Liver (tissue), 9 donors: ENCODE data around the gene IGSF6. TPM values are rescaled to one million over a fixed set of nuclear protein-coding genes. Genes with fewer than 3 reads are reported as not detected.

Experiments used
- DNase-seq: peaks from one replicate; pipeline ENCODE4 v3.0.0-alpha.2; 2017; ENCODE audit warnings: low spot score
- H3K27ac ChIP-seq, 2 donors: one replicate each; pipeline ENCODE4 v1.7.0; 2013; ENCODE audit warnings: inconsistent platforms in 2 of 2, low read length in 2 of 2, control low read depth in 1 of 2, low read depth in 1 of 2, mild to moderate bottlenecking in 1 of 2
- H3K27me3 ChIP-seq, 4 donors: one replicate each; pipeline versions ENCODE4 v1.6.1 to v1.7.0; 2013; ENCODE audit warnings: low read length in 3 of 4, inconsistent platforms in 1 of 4, mild to moderate bottlenecking in 1 of 4, moderate library complexity in 1 of 4; ENCODE audit not compliant: control insufficient read depth in 4 of 4, insufficient read depth in 4 of 4
- H3K36me3 ChIP-seq, 4 donors: one replicate each; pipeline versions ENCODE4 v1.6.1 to v1.7.0; 2013; ENCODE audit warnings: low read length in 3 of 4, mild to moderate bottlenecking in 3 of 4, low read depth in 1 of 4, moderate library complexity in 1 of 4; ENCODE audit not compliant: control insufficient read depth in 4 of 4, insufficient read depth in 3 of 4
- H3K4me1 ChIP-seq, 4 donors: one replicate each; pipeline versions ENCODE4 v1.6.1 to v1.7.0; 2013; ENCODE audit warnings: low read length in 3 of 4, mild to moderate bottlenecking in 3 of 4, moderate library complexity in 1 of 4; ENCODE audit not compliant: control insufficient read depth in 4 of 4, insufficient read depth in 4 of 4
- H3K4me3 ChIP-seq, 3 donors: one replicate each; pipeline versions ENCODE4 v1.6.1 to v1.7.0; 2013; ENCODE audit warnings: low read length in 3 of 3, control low read depth in 1 of 3, low read depth in 1 of 3, mild to moderate bottlenecking in 1 of 3
- H3K9ac ChIP-seq, 2 donors: one replicate each; pipeline ENCODE4 v1.7.0; 2013; ENCODE audit warnings: low read length in 2 of 2, mild to moderate bottlenecking in 2 of 2, moderate library complexity in 2 of 2, control low read depth in 1 of 2, low read depth in 1 of 2
- H3K9me3 ChIP-seq, 4 donors: one replicate each; pipeline versions ENCODE4 v1.6.1 to v1.7.0; 2013; ENCODE audit warnings: low read length in 3 of 4; ENCODE audit not compliant: control insufficient read depth in 4 of 4
- FOXA1 ChIP-seq: IDR thresholded peaks from 2 replicates; pipeline ENCODE4 v1.6.1; 2016; ENCODE audit warnings: antibody characterized with exemption
- GABPA ChIP-seq, 2 donors: IDR thresholded peaks in 1 of 2; conservative IDR thresholded peaks in 1 of 2; 2 replicates each; pipeline ENCODE4 v1.6.1; 2016; ENCODE audit warnings: antibody characterized with exemption in 2 of 2, mild to moderate bottlenecking in 1 of 2, moderate library complexity in 1 of 2
- HNF4A ChIP-seq, 2 donors: conservative IDR thresholded peaks; 2 replicates each; pipeline ENCODE4 v1.6.1; 2016; ENCODE audit warnings: antibody characterized with exemption in 2 of 2, mild to moderate bottlenecking in 2 of 2
- HNF4G ChIP-seq: IDR thresholded peaks from 2 replicates; pipeline ENCODE4 v1.6.1; 2016; ENCODE audit warnings: antibody characterized with exemption
- JUND ChIP-seq, 2 donors: IDR thresholded peaks; 2 replicates each; pipeline ENCODE4 v1.6.1; 2016; ENCODE audit warnings: antibody characterized with exemption in 2 of 2
- NR2F2 ChIP-seq: IDR thresholded peaks from 2 replicates; pipeline ENCODE4 v1.6.1; 2016; ENCODE audit warnings: antibody characterized with exemption
- RAD21 ChIP-seq, 2 donors: IDR thresholded peaks; 2 replicates each; pipeline ENCODE4 v1.6.1; 2016; ENCODE audit warnings: antibody characterized with exemption in 2 of 2, mild to moderate bottlenecking in 2 of 2
- RXRA ChIP-seq, 2 donors: IDR thresholded peaks; 2 replicates each; pipeline ENCODE4 v1.6.1; 2017 to 2018; ENCODE audit warnings: antibody characterized with exemption in 2 of 2, mild to moderate bottlenecking in 1 of 2
- SP1 ChIP-seq: IDR thresholded peaks from 2 replicates; pipeline ENCODE4 v1.6.1; 2018; ENCODE audit warnings: antibody characterized with exemption, mild to moderate bottlenecking
- YY1 ChIP-seq: IDR thresholded peaks from 2 replicates; pipeline ENCODE4 v1.6.1; 2016; ENCODE audit warnings: antibody characterized with exemption, mild to moderate bottlenecking
- WGBS: extraction: QIAGEN DNeasy Blood & Tissue Kit; methylation state at CpG from one replicate; pipeline ENCODE4 v1.1.7; 2013; 5-methylcytosine and 5-hydroxymethylcytosine counted together
- polyA plus RNA-seq, 2 donors: library from polyadenylated mRNA; stranded (reverse) in 1 of 2; unstranded in 1 of 2; fragments of 200-250 nt in 1 of 2; fragments of >200 nt in 1 of 2; fragmentation: Nextera tagmentation in 1 of 2; extraction: Ambion mirVana in 1 of 2; gene quantifications; one replicate each; pipeline versions ENCODE4 v1.2.1 to v1.2.3, GENCODE V29; 2013 to 2015
- total RNA-seq, 2 donors: library from RNA; depleted of rRNA; stranded (reverse); fragments of >200 nt; gene quantifications; one replicate each; pipeline ENCODE4 v1.2.3, GENCODE V29; 2014
- TF ChIP-seq, protein P1 (sequence below): IDR thresholded peaks from 2 replicates; pipeline ENCODE4 v1.6.1; 2016; ENCODE audit warnings: antibody characterized with exemption
- TF ChIP-seq, protein P2 (sequence below): IDR thresholded peaks from 2 replicates; pipeline ENCODE4 v1.6.1; 2016; ENCODE audit warnings: antibody characterized with exemption
- TF ChIP-seq, protein P3 (sequence below): IDR thresholded peaks from 2 replicates; pipeline ENCODE4 v1.6.1; 2016; ENCODE audit warnings: antibody characterized with exemption, mild to moderate bottlenecking
- TF ChIP-seq, protein P4 (sequence below): fragments of 150-350 bp; IDR thresholded peaks from 2 replicates; pipeline ENCODE4 v1.5.1; 2017; ENCODE audit warnings: improper control_type of control experiment, low read depth, low read length; ENCODE audit not compliant: missing input control
- TF ChIP-seq, protein P5 (sequence below): IDR thresholded peaks from 2 replicates; pipeline ENCODE4 v1.6.1; 2016; ENCODE audit warnings: antibody characterized with exemption
- donor health status: healthy.
- donor health status: healthy.
- donor health status: healthy.
- donor health status: healthy.
- donor health status: healthy.

The IGSF6 gene
- total and polyA plus RNA-seq, 4 donors: 2.6 to 27.3 (median 5.4) TPM

DNA sequence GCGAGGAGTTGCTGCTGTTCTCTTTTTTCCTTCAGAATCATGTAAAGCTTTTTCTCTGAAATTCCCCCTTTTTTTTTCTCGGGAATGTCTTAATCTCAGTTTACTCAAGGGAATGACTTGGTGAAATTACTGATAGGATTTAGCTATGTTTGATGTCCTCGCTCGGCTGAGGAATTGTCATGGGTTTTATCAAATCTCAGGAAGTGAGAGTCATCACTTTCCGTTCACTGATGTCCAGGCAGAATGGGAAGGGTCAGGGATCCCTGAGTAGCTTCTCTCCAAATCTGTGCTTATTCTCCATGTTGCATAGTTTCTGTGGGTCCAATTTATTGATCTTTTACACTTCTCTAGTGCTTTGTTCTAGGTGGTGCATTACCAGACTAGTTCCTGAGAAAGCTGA, 6.3 kb downstream of the IGSF6 start:
- no peak for DNase-seq
- WGBS: 72% methylated on average over 5 of the region's 5 CpGs
- H3K9ac ChIP-seq: peak overlapping the region; percentile 3 to 74
- peaks cover 0 to 8% (median under 1%) of the 10 kb centered on the region in 4 donors for H3K36me3 ChIP-seq
- H3K4me3 ChIP-seq: no peak overlapping the region
- peak overlapping the region; percentile 61 to 73 for H3K27ac ChIP-seq
- H3K4me1 ChIP-seq: peaks cover 0 to 6% (median under 1%) of the 10 kb centered on the region in 4 donors
- H3K27me3 ChIP-seq: no peaks in the 10 kb centered on the region
- no peaks in the 10 kb centered on the region for H3K9me3 ChIP-seq
- TF ChIP-seq, protein P1, sequence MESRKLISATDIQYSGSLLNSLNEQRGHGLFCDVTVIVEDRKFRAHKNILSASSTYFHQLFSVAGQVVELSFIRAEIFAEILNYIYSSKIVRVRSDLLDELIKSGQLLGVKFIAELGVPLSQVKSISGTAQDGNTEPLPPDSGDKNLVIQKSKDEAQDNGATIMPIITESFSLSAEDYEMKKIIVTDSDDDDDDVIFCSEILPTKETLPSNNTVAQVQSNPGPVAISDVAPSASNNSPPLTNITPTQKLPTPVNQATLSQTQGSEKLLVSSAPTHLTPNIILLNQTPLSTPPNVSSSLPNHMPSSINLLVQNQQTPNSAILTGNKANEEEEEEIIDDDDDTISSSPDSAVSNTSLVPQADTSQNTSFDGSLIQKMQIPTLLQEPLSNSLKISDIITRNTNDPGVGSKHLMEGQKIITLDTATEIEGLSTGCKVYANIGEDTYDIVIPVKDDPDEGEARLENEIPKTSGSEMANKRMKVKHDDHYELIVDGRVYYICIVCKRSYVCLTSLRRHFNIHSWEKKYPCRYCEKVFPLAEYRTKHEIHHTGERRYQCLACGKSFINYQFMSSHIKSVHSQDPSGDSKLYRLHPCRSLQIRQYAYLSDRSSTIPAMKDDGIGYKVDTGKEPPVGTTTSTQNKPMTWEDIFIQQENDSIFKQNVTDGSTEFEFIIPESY: no peak
- TF ChIP-seq, protein P2, sequence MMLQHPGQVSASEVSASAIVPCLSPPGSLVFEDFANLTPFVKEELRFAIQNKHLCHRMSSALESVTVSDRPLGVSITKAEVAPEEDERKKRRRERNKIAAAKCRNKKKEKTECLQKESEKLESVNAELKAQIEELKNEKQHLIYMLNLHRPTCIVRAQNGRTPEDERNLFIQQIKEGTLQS: no peak
- no peak for TF ChIP-seq RAD21 (IDR thresholded peaks at IDR 0.05)

DNA sequence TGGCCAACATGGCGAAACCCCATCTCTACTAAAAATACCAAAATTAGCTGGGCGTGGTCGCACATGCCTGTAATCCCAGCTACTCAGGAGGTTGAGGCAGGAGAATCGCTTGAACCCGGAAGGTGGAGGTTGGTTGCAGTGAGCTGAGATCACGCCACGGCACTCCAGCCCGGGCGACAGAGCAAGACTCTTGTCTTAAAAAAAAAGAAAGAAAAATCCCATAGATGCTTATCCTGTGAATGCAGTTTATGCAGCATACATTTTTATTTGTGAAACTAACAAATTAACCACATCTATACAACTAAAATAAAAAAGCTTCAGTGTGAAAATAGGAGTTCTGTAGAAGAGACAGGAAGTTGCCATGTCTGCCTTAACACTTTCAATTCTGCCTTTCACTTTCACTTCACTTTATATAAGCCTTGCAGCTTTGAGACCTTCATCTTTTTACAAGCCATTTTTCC, 7.1 kb downstream of the IGSF6 start:
- Histone ChIP-seq H3K9me3 (no peaks in the 10 kb centered on the region), H3K27me3 (no peaks in the 10 kb centered on the region), H3K4me1 (peaks cover 0 to 6% (median 2%) of the 10 kb centered on the region in 4 donors), H3K27ac (peak overlapping the region; percentile 61 to 73), H3K4me3 (peak overlapping the region in 1 of 3 donors; percentile 12), H3K9ac (peak overlapping the region; percentile 3 to 74), H3K36me3 (peaks cover 0 to 8% (median under 1%) of the 10 kb centered on the region in 4 donors)
- TF ChIP-seq, protein P3, sequence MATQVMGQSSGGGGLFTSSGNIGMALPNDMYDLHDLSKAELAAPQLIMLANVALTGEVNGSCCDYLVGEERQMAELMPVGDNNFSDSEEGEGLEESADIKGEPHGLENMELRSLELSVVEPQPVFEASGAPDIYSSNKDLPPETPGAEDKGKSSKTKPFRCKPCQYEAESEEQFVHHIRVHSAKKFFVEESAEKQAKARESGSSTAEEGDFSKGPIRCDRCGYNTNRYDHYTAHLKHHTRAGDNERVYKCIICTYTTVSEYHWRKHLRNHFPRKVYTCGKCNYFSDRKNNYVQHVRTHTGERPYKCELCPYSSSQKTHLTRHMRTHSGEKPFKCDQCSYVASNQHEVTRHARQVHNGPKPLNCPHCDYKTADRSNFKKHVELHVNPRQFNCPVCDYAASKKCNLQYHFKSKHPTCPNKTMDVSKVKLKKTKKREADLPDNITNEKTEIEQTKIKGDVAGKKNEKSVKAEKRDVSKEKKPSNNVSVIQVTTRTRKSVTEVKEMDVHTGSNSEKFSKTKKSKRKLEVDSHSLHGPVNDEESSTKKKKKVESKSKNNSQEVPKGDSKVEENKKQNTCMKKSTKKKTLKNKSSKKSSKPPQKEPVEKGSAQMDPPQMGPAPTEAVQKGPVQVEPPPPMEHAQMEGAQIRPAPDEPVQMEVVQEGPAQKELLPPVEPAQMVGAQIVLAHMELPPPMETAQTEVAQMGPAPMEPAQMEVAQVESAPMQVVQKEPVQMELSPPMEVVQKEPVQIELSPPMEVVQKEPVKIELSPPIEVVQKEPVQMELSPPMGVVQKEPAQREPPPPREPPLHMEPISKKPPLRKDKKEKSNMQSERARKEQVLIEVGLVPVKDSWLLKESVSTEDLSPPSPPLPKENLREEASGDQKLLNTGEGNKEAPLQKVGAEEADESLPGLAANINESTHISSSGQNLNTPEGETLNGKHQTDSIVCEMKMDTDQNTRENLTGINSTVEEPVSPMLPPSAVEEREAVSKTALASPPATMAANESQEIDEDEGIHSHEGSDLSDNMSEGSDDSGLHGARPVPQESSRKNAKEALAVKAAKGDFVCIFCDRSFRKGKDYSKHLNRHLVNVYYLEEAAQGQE: no peak
- peak; percentile 45 for TF ChIP-seq YY1
- 70% methylated on average over 9 of the region's 9 CpGs for WGBS
- no peak for DNase-seq

DNA sequence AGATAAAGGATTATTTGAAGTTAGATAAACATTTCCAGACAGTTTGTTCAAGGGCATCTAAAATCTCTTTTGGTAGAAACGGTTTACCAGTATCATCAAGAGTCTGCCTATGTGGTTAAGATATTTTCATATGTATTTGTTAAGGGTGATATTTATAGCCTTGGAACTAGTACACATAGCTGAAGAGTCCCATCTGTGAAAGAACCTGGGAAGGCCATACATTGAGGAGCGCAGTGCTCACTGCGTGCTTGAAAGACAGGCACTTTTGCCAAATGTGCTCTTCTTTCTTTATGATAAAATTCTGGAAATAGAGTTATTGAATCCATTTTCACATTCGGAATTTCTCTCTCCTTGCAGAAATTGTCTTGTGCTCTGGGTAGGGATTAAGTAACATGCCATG, 7.7 kb downstream of the IGSF6 start:
- 92% methylated on average over 4 of the region's 4 CpGs for WGBS
- no peak for DNase-seq
- peaks cover 0 to 6% (median 2%) of the 10 kb centered on the region in 4 donors for H3K4me1 ChIP-seq
- H3K27me3 ChIP-seq: no peaks in the 10 kb centered on the region
- H3K36me3 ChIP-seq: peaks cover 0 to 8% (median under 1%) of the 10 kb centered on the region in 4 donors
- TF ChIP-seq HNF4A (conservative IDR thresholded peaks at IDR 0.05) (no peak), SP1 (no peak), HNF4G (no peak), YY1 (no peak), JUND (IDR thresholded peaks at IDR 0.05) (no peak), FOXA1 (no peak), RAD21 (IDR thresholded peaks at IDR 0.05) (no peak), RXRA (IDR thresholded peaks at IDR 0.05) (no peak), GABPA (IDR thresholded peaks at IDR 0.05 in 1 of 2, conservative IDR thresholded peaks at IDR 0.05 in 1 of 2) (no peak), NR2F2 (no peak)
- TF ChIP-seq, protein P3: no peak
- TF ChIP-seq, protein P4, sequence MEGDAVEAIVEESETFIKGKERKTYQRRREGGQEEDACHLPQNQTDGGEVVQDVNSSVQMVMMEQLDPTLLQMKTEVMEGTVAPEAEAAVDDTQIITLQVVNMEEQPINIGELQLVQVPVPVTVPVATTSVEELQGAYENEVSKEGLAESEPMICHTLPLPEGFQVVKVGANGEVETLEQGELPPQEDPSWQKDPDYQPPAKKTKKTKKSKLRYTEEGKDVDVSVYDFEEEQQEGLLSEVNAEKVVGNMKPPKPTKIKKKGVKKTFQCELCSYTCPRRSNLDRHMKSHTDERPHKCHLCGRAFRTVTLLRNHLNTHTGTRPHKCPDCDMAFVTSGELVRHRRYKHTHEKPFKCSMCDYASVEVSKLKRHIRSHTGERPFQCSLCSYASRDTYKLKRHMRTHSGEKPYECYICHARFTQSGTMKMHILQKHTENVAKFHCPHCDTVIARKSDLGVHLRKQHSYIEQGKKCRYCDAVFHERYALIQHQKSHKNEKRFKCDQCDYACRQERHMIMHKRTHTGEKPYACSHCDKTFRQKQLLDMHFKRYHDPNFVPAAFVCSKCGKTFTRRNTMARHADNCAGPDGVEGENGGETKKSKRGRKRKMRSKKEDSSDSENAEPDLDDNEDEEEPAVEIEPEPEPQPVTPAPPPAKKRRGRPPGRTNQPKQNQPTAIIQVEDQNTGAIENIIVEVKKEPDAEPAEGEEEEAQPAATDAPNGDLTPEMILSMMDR: no peak
- TF ChIP-seq, protein P5, sequence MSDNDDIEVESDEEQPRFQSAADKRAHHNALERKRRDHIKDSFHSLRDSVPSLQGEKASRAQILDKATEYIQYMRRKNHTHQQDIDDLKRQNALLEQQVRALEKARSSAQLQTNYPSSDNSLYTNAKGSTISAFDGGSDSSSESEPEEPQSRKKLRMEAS: no peak
- H3K27ac ChIP-seq: peak overlapping the region in 1 of 2 donors; percentile 61
- H3K9me3 ChIP-seq: no peaks in the 10 kb centered on the region
- H3K4me3 ChIP-seq: no peak overlapping the region
- H3K9ac ChIP-seq: no peak overlapping the region
